ENCODE data around the gene SLC33A1.

DNA sequence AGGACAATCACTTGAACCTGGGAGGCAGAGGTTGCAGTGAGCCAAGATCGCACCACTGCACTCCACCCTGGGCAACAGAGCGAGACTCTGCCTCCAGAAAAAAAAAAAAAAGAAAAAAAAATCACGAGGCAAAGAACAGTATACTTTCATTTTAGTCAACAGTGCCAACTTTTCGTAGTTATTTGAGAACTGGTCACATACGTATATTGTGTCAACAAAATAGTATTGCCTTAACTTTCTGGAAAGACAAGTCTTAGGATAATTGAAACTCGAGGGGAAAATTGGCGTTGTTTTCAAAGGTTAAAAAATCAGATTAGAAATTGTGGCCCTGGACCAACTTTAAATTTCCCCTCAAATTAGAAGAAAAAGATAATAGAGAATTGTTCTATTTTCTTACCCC is 30.1 kb upstream of the SLC33A1 start:
- TF ChIP-seq GATA2 (IDR thresholded peaks at IDR 0.05; ENCODE audit: low read depth, low read length) (no peak), GATA3 (IDR thresholded peaks at IDR 0.05; ENCODE audit: low read depth, low read length) (no peak)

Measured in SH-SY5Y (cell line).